GM21367 (cell line): ENCODE results near the gene FOXR1.

Experiments
- ATAC-seq: cut with Tn5 transposase; IDR thresholded peaks from one replicate; pipeline ENCODE4 v1.9.1; 2021; ENCODE audit not compliant: unreplicated experiment

Gene FOXR1

GRCh38 chr11:119025541-119025940, 54.0 kb downstream of the FOXR1 start:
- no peak for ATAC-seq

- ATAC-seq: no peak
Measured at GRCh38 chr11:119025978-119026766, 54.6 kb downstream of the FOXR1 start.

GRCh38 chr11:119026970-119027369, 55.4 kb downstream of the FOXR1 start:
- ATAC-seq: no peak

GRCh38 chr11:119027561-119028345, 56.2 kb downstream of the FOXR1 start:
- no peak for ATAC-seq

GRCh38 chr11:119028346-119029068, 56.9 kb downstream of the FOXR1 start:
- ATAC-seq: no peak

- no peak for ATAC-seq
Measured at GRCh38 chr11:119029069-119029339, 57.4 kb downstream of the FOXR1 start.

- ATAC-seq: peak; percentile 6
Measured at GRCh38 chr11:119029340-119030028, 57.9 kb downstream of the FOXR1 start.

- peak; percentile 19 for ATAC-seq
Measured at GRCh38 chr11:119030029-119030328, 58.4 kb downstream of the FOXR1 start.

- peak; percentile 76 for ATAC-seq
Measured at GRCh38 chr11:119030329-119031047, 58.9 kb downstream of the FOXR1 start, which contains the start of gene SLC37A4. SLC37A4 (minus strand) TSS chr11:119030877.
